H9 (cell line): ENCODE data around the gene NSUN2. TPM values are rescaled to one million over a fixed set of nuclear protein-coding genes. Genes with fewer than 3 reads are reported as not detected.

ENCODE experiments used
- DNase-seq: peaks from one replicate; pipeline ENCODE4 v3.0.0-alpha.2; 2017
- H2AFZ ChIP-seq: one replicate; pipeline ENCODE4 v1.6.1; 2013; ENCODE audit warnings: mild to moderate bottlenecking, low read length, control low read depth, moderate library complexity
- H2AK5ac ChIP-seq: 2 replicates; pipeline ENCODE4 v1.6.1; 2013; ENCODE audit warnings: low read length, control low read depth, mixed read lengths; ENCODE audit not compliant: insufficient read length
- H2BK120ac ChIP-seq: one replicate; pipeline ENCODE4 v1.6.1; 2013; ENCODE audit warnings: low read depth, mild to moderate bottlenecking, low read length, control low read depth, inconsistent platforms; ENCODE audit not compliant: poor library complexity, severe bottlenecking
- H2BK12ac ChIP-seq: 2 replicates; pipeline ENCODE4 v1.6.1; 2013; ENCODE audit warnings: low read length, control low read depth, mixed read lengths, low read depth; ENCODE audit not compliant: insufficient read length
- H2BK15ac ChIP-seq: 2 replicates; pipeline ENCODE4 v1.6.1; 2013; ENCODE audit warnings: low read depth, low read length, control low read depth
- H2BK20ac ChIP-seq: one replicate; pipeline ENCODE4 v1.6.1; 2013; ENCODE audit warnings: low read depth, mild to moderate bottlenecking, low read length, control low read depth, inconsistent platforms; ENCODE audit not compliant: poor library complexity, severe bottlenecking
- H2BK5ac ChIP-seq: 2 replicates; pipeline ENCODE4 v1.6.1; 2013; ENCODE audit warnings: low read length, control low read depth, mixed read lengths; ENCODE audit not compliant: insufficient read length
- H3K14ac ChIP-seq: 2 replicates; pipeline ENCODE4 v1.6.1; 2013; ENCODE audit warnings: low read length, control low read depth; ENCODE audit not compliant: insufficient read depth
- H3K18ac ChIP-seq: 2 replicates; pipeline ENCODE4 v1.6.1; 2013; ENCODE audit warnings: low read depth, mild to moderate bottlenecking, mixed read lengths, low read length, control low read depth; ENCODE audit not compliant: insufficient read length
- H3K23ac ChIP-seq: 2 replicates; pipeline ENCODE4 v1.6.1; 2013; ENCODE audit warnings: low read length, control low read depth, mixed read lengths, low read depth; ENCODE audit not compliant: insufficient read length
- H3K23me2 ChIP-seq: 2 replicates; pipeline ENCODE4 v1.6.1; 2013; ENCODE audit warnings: low read depth, mild to moderate bottlenecking, mixed read lengths, low read length, control low read depth; ENCODE audit not compliant: insufficient read length, poor library complexity, severe bottlenecking
- H3K27ac ChIP-seq: 2 replicates; pipeline ENCODE4 v1.5.1; 2013; ENCODE audit warnings: low read length, control low read depth, mixed read lengths, low read depth; ENCODE audit not compliant: insufficient read length
- H3K27me3 ChIP-seq: 2 replicates; pipeline ENCODE4 v1.6.1; 2013; ENCODE audit warnings: low read length, control low read depth, inconsistent platforms; ENCODE audit not compliant: insufficient read depth
- H3K4ac ChIP-seq: 2 replicates; pipeline ENCODE4 v1.6.1; 2013; ENCODE audit warnings: low read depth, mild to moderate bottlenecking, control low read depth, inconsistent platforms, low read length, moderate library complexity
- H3K4me1 ChIP-seq: 2 replicates; pipeline ENCODE4 v1.6.1; 2013; ENCODE audit warnings: low read length, control low read depth, inconsistent platforms; ENCODE audit not compliant: insufficient read depth
- H3K4me2 ChIP-seq: 2 replicates; pipeline ENCODE4 v1.6.1; 2013; ENCODE audit warnings: low read length, control low read depth, mixed read lengths; ENCODE audit not compliant: insufficient read length, insufficient read depth
- H3K56ac ChIP-seq: 2 replicates; pipeline ENCODE4 v1.6.1; 2013; ENCODE audit warnings: low read depth, mild to moderate bottlenecking, mixed read lengths, low read length, control low read depth; ENCODE audit not compliant: insufficient read length
- H3K79me1 ChIP-seq: 2 replicates; pipeline ENCODE4 v1.6.1; 2013; ENCODE audit warnings: low read depth, mild to moderate bottlenecking, moderate library complexity, low read length, control low read depth, inconsistent platforms; ENCODE audit not compliant: insufficient read depth, poor library complexity, severe bottlenecking
- H3K79me2 ChIP-seq: 2 replicates; pipeline ENCODE4 v1.6.1; 2013; ENCODE audit warnings: low read length, control low read depth, inconsistent platforms; ENCODE audit not compliant: insufficient read depth
- H3K9ac ChIP-seq: 2 replicates; pipeline ENCODE4 v1.6.1; 2013; ENCODE audit warnings: low read length, control low read depth, mixed read lengths; ENCODE audit not compliant: insufficient read length; ENCODE audit errors: extremely low read depth
- H3K9me3 ChIP-seq: one replicate; pipeline ENCODE4 v1.6.1; 2013; ENCODE audit warnings: low read depth, low read length, inconsistent platforms; ENCODE audit not compliant: control insufficient read depth
- H3T11ph ChIP-seq: one replicate; pipeline ENCODE4 v1.6.1; 2013; ENCODE audit warnings: mild to moderate bottlenecking, low read length, control low read depth, inconsistent platforms
- H4K20me1 ChIP-seq: one replicate; pipeline ENCODE4 v1.6.1; 2013; ENCODE audit not compliant: control insufficient read depth, insufficient read length, insufficient read depth
- H4K5ac ChIP-seq: 2 replicates; pipeline ENCODE4 v1.6.1; 2013; ENCODE audit warnings: low read depth, mild to moderate bottlenecking, mixed read lengths, low read length, control low read depth; ENCODE audit not compliant: insufficient read length
- H4K8ac ChIP-seq: replicated peaks from 2 replicates; pipeline ENCODE4 v1.6.1; 2013; ENCODE audit warnings: low read length, control low read depth, mixed read lengths, low read depth; ENCODE audit not compliant: insufficient read length
- H4K91ac ChIP-seq: 2 replicates; pipeline ENCODE4 v1.6.1; 2013; ENCODE audit warnings: low read depth, mild to moderate bottlenecking, moderate library complexity, mixed read lengths, low read length, control low read depth; ENCODE audit not compliant: insufficient read length
- H3K27ac Mint-ChIP-seq, 3 experiments: 2 replicates in 2 of 3; 3 replicates in 1 of 3; pipeline ENCODE4 v1.8.0; 2020 to 2021; ENCODE audit warnings: mixed read lengths in 3 of 3, mild to moderate bottlenecking in 1 of 3, moderate library complexity in 1 of 3
- H3K27me3 Mint-ChIP-seq: 2 replicates; pipeline ENCODE4 v1.8.0; 2021; ENCODE audit warnings: low read depth, mild to moderate bottlenecking, moderate library complexity, mixed read lengths
- H3K36me3 Mint-ChIP-seq, 3 experiments: 2 replicates in 2 of 3; 3 replicates in 1 of 3; pipeline ENCODE4 v1.8.0; 2020 to 2021; ENCODE audit warnings: low read depth in 3 of 3, mixed read lengths in 3 of 3; ENCODE audit not compliant: insufficient read depth in 1 of 3
- H3K4me1 Mint-ChIP-seq, 2 experiments: 2 replicates each; pipeline ENCODE4 v1.8.0; 2020; ENCODE audit warnings: mixed read lengths in 2 of 2
- H3K4me3 Mint-ChIP-seq, 2 experiments: 2 replicates in 1 of 2; 3 replicates in 1 of 2; pipeline ENCODE4 v1.8.0; 2020 to 2021; ENCODE audit warnings: mild to moderate bottlenecking in 2 of 2, mixed read lengths in 2 of 2, moderate library complexity in 1 of 2
- H3K9me3 Mint-ChIP-seq, 2 experiments: 2 replicates in 1 of 2; 3 replicates in 1 of 2; pipeline ENCODE4 v1.8.0; 2020; ENCODE audit warnings: mild to moderate bottlenecking in 2 of 2, mixed read lengths in 2 of 2, moderate library complexity in 1 of 2
- CTCF ChIP-seq: fragments of 200-600 bp; sonication (generic); conservative IDR thresholded peaks from 3 replicates; pipeline ENCODE4 v1.8.0; 2021; ENCODE audit warnings: antibody characterized with exemption, mild to moderate bottlenecking
- WGBS: extraction: QIAGEN DNeasy Blood & Tissue Kit; methylation state at CpG from one replicate; pipeline ENCODE4 v1.1.7; 2013; ENCODE audit warnings: missing lambda C conversion rate, low lambda C conversion rate, mixed read lengths; ENCODE audit not compliant: insufficient read length; ENCODE audit errors: extremely low coverage; 5-methylcytosine and 5-hydroxymethylcytosine counted together
- total RNA-seq: library from RNA; stranded (reverse); gene quantifications from 2 replicates; pipeline ENCODE4 v1.2.1, GENCODE V29; 2021

NSUN2 gene
- total RNA-seq, 1 experiment from 2014 or later: 115 TPM

- H3K23me2 ChIP-seq: no peaks in the 10 kb centered on the region
- no peak overlapping the region for H2BK15ac ChIP-seq
- H3K4me1 ChIP-seq: no peaks in the 10 kb centered on the region
- H3K9me3 Mint-ChIP-seq: peaks cover 16 to 17% of the 10 kb centered on the region in 2 experiments
- H2BK12ac ChIP-seq: no peak overlapping the region
- peaks cover 0 to 3% of the 10 kb centered on the region in 2 experiments; a peak in 2 of 4 replicates for H3K4me1 Mint-ChIP-seq
- WGBS: no CpG with 5 or more reads among the region's 12 CpGs
- no peak overlapping the region for H4K8ac ChIP-seq
- H3K36me3 Mint-ChIP-seq: 0 out of 7 replicates have a peak, but pooled peaks cover 0 to 8% (median 0%) of the 10 kb centered on the region in 3 experiments
- H3K27me3 ChIP-seq: no peaks in the 10 kb centered on the region
- no peak overlapping the region for H3K23ac ChIP-seq
- H4K91ac ChIP-seq: no peak overlapping the region
- no peak overlapping the region for H3K27ac ChIP-seq
- H3K18ac ChIP-seq: no peak overlapping the region
- H2AK5ac ChIP-seq: no peak overlapping the region
- DNase-seq: peak; percentile 39
- H2BK120ac ChIP-seq: no peak overlapping the region
- H3K4ac ChIP-seq: no peak overlapping the region
- peaks cover 25% of the 10 kb centered on the region for H3K27me3 Mint-ChIP-seq
- H3K79me1 ChIP-seq: no peaks in the 10 kb centered on the region
- no peak overlapping the region for H2BK5ac ChIP-seq
- H3K9ac ChIP-seq: no peak overlapping the region
- H2BK20ac ChIP-seq: no peak overlapping the region
- H3K14ac ChIP-seq: no peak overlapping the region
- no peak overlapping the region for H3K56ac ChIP-seq
- no peaks in the 10 kb centered on the region for H3K79me2 ChIP-seq
- H3K9me3 ChIP-seq: no peaks in the 10 kb centered on the region
- no peaks in the 10 kb centered on the region for H4K20me1 ChIP-seq
- peak; percentile 40; the same call in 2 of the 3 replicates for TF ChIP-seq CTCF
- no peak overlapping the region for H3K4me2 ChIP-seq
- no peak overlapping the region for H3T11ph ChIP-seq
- no peak overlapping the region for H3K4me3 Mint-ChIP-seq
- H3K27ac Mint-ChIP-seq: peak overlapping the region in 1 of 3 experiments; percentile 55; a peak in 1 of 7 replicates
- H2AFZ ChIP-seq: no peak overlapping the region
- no peak overlapping the region for H4K5ac ChIP-seq
These were observed 59.2 kb downstream of the NSUN2 start for GRCh38 chr5:6573651-6574101.
